IMR-90 (cell line): ENCODE data around the gene CIAO2B. TPM values are rescaled to one million over a fixed set of nuclear protein-coding genes. Genes with fewer than 3 reads are reported as not detected.
A peak's percentile ranks its signal among the peaks of the same experiment; 100 is the strongest.

ENCODE experiments used
- ATAC-seq: fragments of 200-7000 bp; cut with Tn5 transposase; 2 replicates; pipeline ENCODE4 v1.9.1; 2020; ENCODE audit warnings: low read depth, mild to moderate bottlenecking, moderate library complexity
- BruUV-seq: library from RNA; stranded (reverse); fragments of 400-500 nt; replicated peaks from 2 replicates; lab custom pipeline; 2021; lab: Mats Ljungman, UMichigan
- CTCF ChIA-PET: fragments of 300-600 bp; formaldehyde crosslinking; extraction: SDS; loops from one replicate; lab custom pipeline; 2021; ENCODE audit warnings: antibody characterized with exemption; lab: Yijun Ruan, JAX
- POLR2A ChIA-PET: fragments of 300-600 bp; sonication (Branson Sonifier 250); formaldehyde crosslinking; loops from one replicate; lab custom pipeline; 2022; ENCODE audit warnings: antibody characterized with exemption; ENCODE audit not compliant: unreplicated experiment; lab: Charles Lee
- DNase-seq: peaks from one replicate; pipeline ENCODE4 v3.0.0; 2013
- H2AFZ ChIP-seq: replicated peaks from 2 replicates; pipeline ENCODE3; 2013; ENCODE audit warnings: low read length, mild to moderate bottlenecking; ENCODE audit not compliant: poor library complexity
- H2AK5ac ChIP-seq: 2 replicates; pipeline ENCODE4 v1.6.1; 2013; ENCODE audit warnings: low read depth, low read length, inconsistent platforms
- H2AK9ac ChIP-seq: replicated peaks from 2 replicates; pipeline ENCODE3; 2013; ENCODE audit warnings: mild to moderate bottlenecking, low read depth, low read length, moderate library complexity; ENCODE audit not compliant: poor library complexity
- H2BK120ac ChIP-seq: 2 replicates; pipeline ENCODE4 v1.6.1; 2013; ENCODE audit warnings: low read depth, low read length, inconsistent platforms
- H2BK15ac ChIP-seq: 3 replicates; pipeline ENCODE4 v1.6.1; 2013; ENCODE audit warnings: low read depth, low read length, inconsistent platforms
- H2BK20ac ChIP-seq: 2 replicates; pipeline ENCODE4 v1.6.1; 2013; ENCODE audit warnings: low read depth, mild to moderate bottlenecking, inconsistent platforms, low read length, moderate library complexity
- H2BK5ac ChIP-seq: 2 replicates; pipeline ENCODE4 v1.6.1; 2013; ENCODE audit warnings: mild to moderate bottlenecking, low read depth, low read length, inconsistent platforms; ENCODE audit not compliant: poor library complexity, severe bottlenecking
- H3K14ac ChIP-seq: replicated peaks from 2 replicates; pipeline ENCODE4 v1.6.1; 2013; ENCODE audit warnings: low read depth, low read length, inconsistent platforms
- H3K18ac ChIP-seq: 2 replicates; pipeline ENCODE4 v1.6.1; 2013; ENCODE audit warnings: low read depth, low read length, control low read depth
- H3K23ac ChIP-seq: 2 replicates; pipeline ENCODE4 v1.6.1; 2013; ENCODE audit warnings: low read depth, low read length, inconsistent platforms
- H3K27ac ChIP-seq: 2 replicates; pipeline ENCODE4 v1.5.1; 2013; ENCODE audit warnings: mild to moderate bottlenecking, control low read depth, low read length; ENCODE audit not compliant: insufficient read depth
- H3K27me3 ChIP-seq: 2 replicates; pipeline ENCODE4 v1.6.1; 2013; ENCODE audit warnings: low read length; ENCODE audit not compliant: control insufficient read depth, insufficient read depth
- H3K36me3 ChIP-seq: 2 replicates; pipeline ENCODE4 v1.6.1; 2013; ENCODE audit warnings: low read length, mixed read lengths; ENCODE audit not compliant: control insufficient read depth, insufficient read depth
- H3K4ac ChIP-seq: 2 replicates; pipeline ENCODE4 v1.6.1; 2013; ENCODE audit warnings: low read depth, low read length, inconsistent platforms
- H3K4me1 ChIP-seq: 2 replicates; pipeline ENCODE4 v1.6.1; 2013; ENCODE audit warnings: low read length, mixed read lengths; ENCODE audit not compliant: control insufficient read depth, insufficient read depth
- H3K4me2 ChIP-seq: 2 replicates; pipeline ENCODE4 v1.6.1; 2013; ENCODE audit warnings: low read depth, mild to moderate bottlenecking, control low read depth, low read length, moderate library complexity
- H3K4me3 ChIP-seq: 2 replicates; pipeline ENCODE4 v1.5.1; 2013; ENCODE audit warnings: low read depth, mild to moderate bottlenecking, control low read depth, low read length, moderate library complexity; ENCODE audit not compliant: insufficient read depth
- H3K56ac ChIP-seq: 2 replicates; pipeline ENCODE4 v1.6.1; 2013; ENCODE audit warnings: low read length, inconsistent platforms; ENCODE audit not compliant: insufficient read depth; ENCODE audit errors: extremely low read depth
- H3K79me1 ChIP-seq, 2 experiments: 2 replicates each; pipeline ENCODE4 v1.6.1; 2013; ENCODE audit warnings: low read length in 2 of 2, inconsistent platforms in 1 of 2, low read depth in 1 of 2
- H3K9ac ChIP-seq: 2 replicates; pipeline ENCODE4 v1.6.1; 2013; ENCODE audit warnings: low read depth, low read length, control low read depth
- H3K9me1 ChIP-seq: 2 replicates; pipeline ENCODE4 v1.6.1; 2013; ENCODE audit warnings: low read length, inconsistent platforms; ENCODE audit not compliant: insufficient read depth
- H3K9me3 ChIP-seq: 2 replicates; pipeline ENCODE4 v1.6.1; 2013; ENCODE audit warnings: low read length; ENCODE audit not compliant: control insufficient read depth, insufficient read depth
- H4K20me1 ChIP-seq: 2 replicates; pipeline ENCODE4 v1.6.1; 2013; ENCODE audit warnings: low read length, inconsistent platforms; ENCODE audit not compliant: insufficient read depth
- H4K5ac ChIP-seq: 2 replicates; pipeline ENCODE4 v1.6.1; 2013; ENCODE audit warnings: mild to moderate bottlenecking, low read depth, low read length, control low read depth
- H4K8ac ChIP-seq, 2 experiments: 2 replicates each; pipeline ENCODE4 v1.6.1; 2013; ENCODE audit warnings: low read depth in 2 of 2, low read length in 2 of 2, control low read depth in 1 of 2, inconsistent platforms in 1 of 2
- H4K91ac ChIP-seq: 2 replicates; pipeline ENCODE4 v1.6.1; 2013; ENCODE audit warnings: low read depth, low read length, inconsistent platforms; ENCODE audit not compliant: insufficient read depth
- BHLHE40 ChIP-seq: fragments of 150-350 bp; IDR thresholded peaks from 2 replicates; pipeline ENCODE4 v1.6.1; 2016; ENCODE audit warnings: mild to moderate bottlenecking, low read depth, low read length
- CEBPB ChIP-seq: IDR thresholded peaks from 2 replicates; pipeline ENCODE4 v1.6.1; 2012; ENCODE audit warnings: low read depth, low read length, improper control_type of control experiment
- CHD1 ChIP-seq: IDR thresholded peaks from 2 replicates; pipeline ENCODE4 v1.6.1; 2012; ENCODE audit warnings: low read depth, low read length, improper control_type of control experiment
- CTCF ChIP-seq: conservative IDR thresholded peaks from 2 replicates; pipeline ENCODE4 v1.5.1; 2012; ENCODE audit warnings: mild to moderate bottlenecking, low read depth, low read length, improper control_type of control experiment
- ELK1 ChIP-seq: fragments of 150-350 bp; IDR thresholded peaks from 2 replicates; pipeline ENCODE4 v1.6.1; 2016; ENCODE audit warnings: low read depth, mild to moderate bottlenecking, low read length, moderate library complexity, borderline replicate concordance
- FOS ChIP-seq: fragments of 150-350 bp; IDR thresholded peaks from 2 replicates; pipeline ENCODE4 v1.6.1; 2016; ENCODE audit warnings: low read depth, low read length
- MAFK ChIP-seq: IDR thresholded peaks from 2 replicates; pipeline ENCODE4 v1.6.1; 2012; ENCODE audit warnings: low read depth, low read length, improper control_type of control experiment
- MAZ ChIP-seq: IDR thresholded peaks from 2 replicates; pipeline ENCODE4 v1.6.1; 2012; ENCODE audit warnings: low read depth, mild to moderate bottlenecking, low read length, improper control_type of control experiment, moderate library complexity, borderline replicate concordance
- MXI1 ChIP-seq: IDR thresholded peaks from 2 replicates; pipeline ENCODE4 v1.6.1; 2012; ENCODE audit warnings: low read depth, mild to moderate bottlenecking, low read length, moderate library complexity, borderline replicate concordance
- NFE2L2 ChIP-seq: fragments of 150-350 bp; IDR thresholded peaks from 2 replicates; pipeline ENCODE4 v1.6.1; 2016; ENCODE audit warnings: low read depth, mild to moderate bottlenecking, low read length
- POLR2A ChIP-seq: IDR thresholded peaks from 2 replicates; pipeline ENCODE4 v1.6.1; 2012; ENCODE audit warnings: mild to moderate bottlenecking, low read depth, low read length
- RAD21 ChIP-seq: IDR thresholded peaks from 2 replicates; pipeline ENCODE4 v1.6.1; 2012; ENCODE audit warnings: low read length, improper control_type of control experiment
- RCOR1 ChIP-seq: IDR thresholded peaks from 2 replicates; pipeline ENCODE4 v1.6.1; 2012; ENCODE audit warnings: mild to moderate bottlenecking, low read length, improper control_type of control experiment; ENCODE audit not compliant: insufficient replicate concordance
- RFX5 ChIP-seq: IDR thresholded peaks from 2 replicates; pipeline ENCODE4 v1.8.0; 2012; ENCODE audit warnings: low read depth, mild to moderate bottlenecking, low read length, moderate library complexity
- SMC3 ChIP-seq: fragments of 150-350 bp; IDR thresholded peaks from 2 replicates; pipeline ENCODE4 v1.6.1; 2016; ENCODE audit warnings: low read depth, mild to moderate bottlenecking, antibody characterized with exemption, low read length, moderate library complexity
- USF2 ChIP-seq: fragments of 150-350 bp; IDR thresholded peaks from 2 replicates; pipeline ENCODE4 v1.6.1; 2017; ENCODE audit warnings: mild to moderate bottlenecking, antibody characterized with exemption, low read length, low read depth
- WGBS, 2 experiments: methylation state at CpG; one replicate each; pipeline versions ENCODE4 v1.1.5 to v1.1.7; 2013; ENCODE audit warnings: missing lambda C conversion rate in 2 of 2; ENCODE audit not compliant: insufficient read length in 1 of 2; ENCODE audit errors: extremely low coverage in 2 of 2; 5-methylcytosine and 5-hydroxymethylcytosine counted together
- dilution Hi-C: fragments of 300-500 bp; cut with HindIII; formaldehyde crosslinking; loops from one replicate; pipeline ENCODE4 v1.14.3; 2018; ENCODE audit warnings: low sequenced_read_pairs; ENCODE audit not compliant: unreplicated experiment
- in situ Hi-C: fragments of 300-500 bp; cut with MboI; formaldehyde crosslinking; loops from 3 replicates; pipeline ENCODE4 v1.14.3; 2019; ENCODE audit warnings: low sequenced_read_pairs, inconsistent platforms, mixed read lengths
- intact Hi-C: fragments of 100-400 bp; cut with micrococcal nuclease; formaldehyde crosslinking; loops from 2 replicates; pipeline ENCODE4 v1.10.0; 2022
- polyA plus RNA-seq, 3 experiments: library from polyadenylated mRNA; depleted of rRNA; stranded (reverse); fragments of >200 nt; gene quantifications; 2 replicates each; pipeline ENCODE4 v1.2.3, GENCODE V29; 2012; ENCODE audit warnings: low replicate concordance in 1 of 3
- total RNA-seq: library from RNA; depleted of rRNA; stranded (reverse); fragments of >200 nt; gene quantifications from 2 replicates; pipeline ENCODE4 v1.2.3, GENCODE V29; 2012

Gene CIAO2B
- total and polyA plus RNA-seq, 2 of the 4 experiments (the other 2 are of a cell fraction) = 148 to 234 TPM

GRCh38 chr16:66953462-66954096 lies 19.4 kb upstream of the CIAO2B start:
- Histone ChIP-seq H4K5ac (no peak overlapping the region), H3K4me3 (no peak overlapping the region), H3K27me3 (peaks cover 15% of the 10 kb centered on the region), H2BK5ac (no peak overlapping the region), H4K8ac (no peak overlapping the region), H2AFZ (no peak overlapping the region), H2BK20ac (no peak overlapping the region), H3K18ac (no peak overlapping the region), H3K4ac (no peak overlapping the region), H3K9me3 (peaks cover 2% of the 10 kb centered on the region; the same call in 1 of the 2 replicates), H4K91ac (no peak overlapping the region), H2AK9ac (peak overlapping the region; percentile 9), H3K9me1 (no peaks in the 10 kb centered on the region), H2BK120ac (no peak overlapping the region), H3K56ac (no peak overlapping the region), H3K79me1 (no peaks in the 10 kb centered on the region), H3K14ac (no peak overlapping the region), H3K27ac (no peak overlapping the region), H2AK5ac (no peak overlapping the region), H3K36me3 (no peaks in the 10 kb centered on the region), H3K23ac (no peak overlapping the region), H2BK15ac (no peak overlapping the region), H3K4me1 (peaks cover under 1% of the 10 kb centered on the region), H3K9ac (no peak overlapping the region), H4K20me1 (no peaks in the 10 kb centered on the region), H3K4me2 (no peak overlapping the region)
- no peak for DNase-seq
- POLR2A ChIA-PET = no interaction called here
- intact Hi-C loops (loop anchor here (1.0 kb wide), 2 partner anchors 202 to 232 kb away; no protein-coding TSS in a partner anchor), in situ Hi-C loops (no loop called here), dilution Hi-C loops (no loop called here)
- CTCF ChIA-PET = interaction anchor here (0.5 to 1.2 kb wide), 3 partner anchors 201 to 1168 kb away, joined by 3 to 4 read pairs (median 3); no protein-coding TSS in a partner anchor
- BruUV-seq = no TSS peak
- TF ChIP-seq CEBPB (no peak), MAFK (no peak), BHLHE40 (no peak), SMC3 (no peak), MXI1 (no peak), NFE2L2 (no peak), ELK1 (no peak), POLR2A (no peak), USF2 (no peak), FOS (no peak), MAZ (no peak), CHD1 (no peak), CTCF (no peak), RFX5 (no peak), RCOR1 (no peak), RAD21 (no peak)
- ATAC-seq = no peak
- WGBS, 2 experiments = 80% methylated on average over 4 of the region's 10 CpGs; no CpG with 5 or more reads in 1 of the 2 experiments
